B cell (primary cell): ENCODE measurements around the gene ECE2.

ENCODE experiments used
- CTCF ChIP-seq: fragments of 200-600 bp; IDR thresholded peaks from one replicate; pipeline ENCODE4 v1.8.0; 2022; ENCODE audit warnings: antibody characterized with exemption, mild to moderate bottlenecking
- EZH2 ChIP-seq: IDR thresholded peaks from 2 replicates; pipeline ENCODE4 v1.6.1; 2012; ENCODE audit warnings: borderline replicate concordance, low read depth, mild to moderate bottlenecking, moderate library complexity, low read length; ENCODE audit not compliant: insufficient read depth, poor library complexity, severe bottlenecking

GRCh38 chr3:184321666-184322065 lies 45.8 kb downstream of the ECE2 start:
- TF ChIP-seq CTCF (no peak), EZH2 (no peak)
